GM13976 (cell line): ENCODE results near the gene CLIP2.
"Not testable (repeated sequence)": the region's sequence is repeated elsewhere in the genome, so short reads cannot be mapped to it uniquely, and the experiment has no call there.

Experiments
- DNase-seq: peaks from one replicate; pipeline ENCODE4 v3.0.0; 2012; ENCODE audit warnings: low spot score
- CTCF ChIP-seq: IDR thresholded peaks from 2 replicates; pipeline ENCODE4 v1.5.1; 2012; ENCODE audit warnings: borderline replicate concordance, mild to moderate bottlenecking; ENCODE audit not compliant: insufficient read depth; ENCODE audit errors: extremely low read depth, missing control alignments, control extremely low read depth
- in situ Hi-C: fragments of 300-500 bp; cut with MboI; formaldehyde crosslinking; loops from one replicate; pipeline ENCODE4 v1.12.0; 2022; ENCODE audit warnings: low sequenced_read_pairs, mixed read lengths, inconsistent platforms; ENCODE audit not compliant: unreplicated experiment

Gene CLIP2

GRCh38 chr7:74332373-74333176, 43.4 kb downstream of the CLIP2 start:
- in situ Hi-C loops, result no loop called here
- DNase-seq, result no peak
- TF ChIP-seq CTCF, result no peak

DNA sequence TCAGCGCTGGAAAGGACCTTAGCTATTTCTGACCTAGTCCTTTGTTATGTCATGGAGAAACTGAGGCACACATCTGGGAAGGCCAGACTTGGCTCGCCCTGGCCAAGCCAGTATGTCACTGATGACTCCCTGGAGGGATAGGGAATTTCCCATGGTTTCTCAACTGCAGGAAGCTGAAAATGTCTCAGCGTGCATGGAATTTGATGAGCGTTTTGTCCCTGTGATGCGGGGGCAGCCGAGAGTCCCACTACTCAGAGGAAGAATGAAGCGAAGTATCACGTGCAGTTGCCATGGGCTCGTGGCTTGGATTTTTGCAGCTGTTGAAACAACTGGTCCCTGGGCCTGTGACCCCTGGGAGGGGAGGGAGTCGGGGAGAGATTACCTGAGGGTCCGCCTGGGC, 44.8 kb downstream of the CLIP2 start:
- TF ChIP-seq CTCF, result no peak
- in situ Hi-C loops, result no loop called here
- DNase-seq, result no peak

DNA sequence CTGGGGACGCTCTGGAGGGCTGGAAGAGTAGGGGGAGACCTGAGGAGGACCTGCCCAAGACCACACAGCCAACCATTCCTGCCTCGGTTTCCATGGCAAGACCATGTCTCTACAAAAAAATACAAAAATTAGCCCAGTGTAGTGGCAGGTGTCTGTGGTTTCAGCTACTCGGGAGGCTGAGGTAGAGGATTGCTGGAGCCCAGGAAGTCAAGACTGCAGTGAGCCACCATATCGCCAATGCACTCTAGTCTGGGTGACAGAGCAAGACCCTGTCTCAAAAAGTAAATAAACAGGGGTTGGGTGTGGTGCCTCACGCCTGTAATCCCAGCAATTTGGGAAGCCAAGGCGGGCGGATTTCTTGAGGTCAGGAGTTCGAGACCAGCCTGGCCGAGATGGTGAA, 48.7 kb downstream of the CLIP2 start:
- no peak for DNase-seq
- in situ Hi-C loops, result no loop called here
- TF ChIP-seq CTCF, result no peak

GRCh38 chr7:74338366-74339108, 49.3 kb downstream of the CLIP2 start:
- DNase-seq, result no peak
- in situ Hi-C loops, result no loop called here
- no peak for TF ChIP-seq CTCF

- DNase-seq, in situ Hi-C loops: not testable (repeated sequence)
Observed at GRCh38 chr7:74339648-74340047, 50.4 kb downstream of the CLIP2 start.

- no peak for TF ChIP-seq CTCF
- DNase-seq, result no peak
- in situ Hi-C loops, result no loop called here
Observed at GRCh38 chr7:74343281-74344131, 54.3 kb downstream of the CLIP2 start.
